ENCODE data around the gene GABRD. TPM values are rescaled to one million over a fixed set of nuclear protein-coding genes. Genes with fewer than 3 reads are reported as not detected.
A peak's percentile ranks its signal among the peaks of the same experiment; 100 is the strongest.

The GABRD gene
- 1 to 10 TPM in 2 of 4 donors, under 1 TPM in 1, not detected in 1; 0.57 to 5.4 (median 1.8) TPM for total RNA-seq

- no peak for TF ChIP-seq POLR2A (IDR thresholded peaks at IDR 0.05)
- no peak for TF ChIP-seq CTCF (IDR thresholded peaks at IDR 0.05)
- Histone ChIP-seq H3K9me3 (no peaks in the 10 kb centered on the region), H3K36me3 (no peaks in the 10 kb centered on the region), H3K27ac (no peak within 1 kb of the TSS), H3K4me3 (peak within 1 kb of the TSS in 3 of 4 donors; percentile 29 to 58 (median 44)), H3K27me3 (peaks cover 7 to 98% (median 16%) of the 10 kb centered on the region in 4 donors), H3K4me1 (peaks cover 0 to 23% (median 8%) of the 10 kb centered on the region in 3 donors)
- WGBS, 2 donors, result no CpG with 5 or more reads among the region's 60 CpGs
- DNase-seq, result no peak
- intact Hi-C loops (cut with DNase I), result no loop called here
These were observed at the start of gene GABRD for GRCh38 chr1:2019172-2019543. Gene GABRD, plus strand, starts transcription at chr1:2019345. Its CDS starts 79 bp downstream, at chr1:2019424.

GRCh38 chr1:1969505-1969900, 49.6 kb upstream of the GABRD start:
- H3K9me3 ChIP-seq, result peaks cover 0 to 12% (median 0%) of the 10 kb centered on the region in 3 donors
- TF ChIP-seq CTCF (IDR thresholded peaks at IDR 0.05), result no peak
- TF ChIP-seq POLR2A (IDR thresholded peaks at IDR 0.05), result no peak
- DNase-seq, result no peak
- 30 to 48% methylated on average over 2 of the region's 10 CpGs for WGBS, 2 donors
- H3K4me1 ChIP-seq, result peaks cover 0 to 12% (median 0%) of the 10 kb centered on the region in 3 donors
- no peaks in the 10 kb centered on the region for H3K36me3 ChIP-seq
- no peak overlapping the region for H3K4me3 ChIP-seq
- intact Hi-C loops (cut with DNase I), result no loop called here
- peak overlapping the region in 3 of 4 donors; percentile 9 to 63 (median 26) for H3K27ac ChIP-seq
- peaks cover 0 to 66% (median 0%) of the 10 kb centered on the region in 4 donors for H3K27me3 ChIP-seq

GRCh38 chr1:1969953-1970716, 49.0 kb upstream of the GABRD start:
- WGBS, 2 donors, result 36 to 59% methylated on average over 9 to 15 of the region's 29 CpGs
- intact Hi-C loops (cut with DNase I), result no loop called here
- DNase-seq, result no peak
- no peak overlapping the region for H3K4me3 ChIP-seq
- peaks cover 0 to 66% (median 0%) of the 10 kb centered on the region in 4 donors for H3K27me3 ChIP-seq
- peaks cover 0 to 12% (median 0%) of the 10 kb centered on the region in 3 donors for H3K4me1 ChIP-seq
- peaks cover 0 to 12% (median 0%) of the 10 kb centered on the region in 3 donors for H3K9me3 ChIP-seq
- H3K36me3 ChIP-seq, result no peaks in the 10 kb centered on the region
- no peak for TF ChIP-seq POLR2A (IDR thresholded peaks at IDR 0.05)
- peak overlapping the region in 1 of 4 donors; percentile 63 for H3K27ac ChIP-seq

- WGBS, 2 donors, result 82 to 87% methylated on average over 13 to 17 of the region's 17 CpGs
- Histone ChIP-seq H3K4me1 (peaks cover 0 to 12% (median 0%) of the 10 kb centered on the region in 3 donors), H3K9me3 (peaks cover 0 to 12% (median 0%) of the 10 kb centered on the region in 3 donors), H3K27me3 (peaks cover 0 to 66% (median 0%) of the 10 kb centered on the region in 4 donors), H3K4me3 (no peak overlapping the region), H3K36me3 (no peaks in the 10 kb centered on the region), H3K27ac (no peak overlapping the region)
- no peak for TF ChIP-seq CTCF (IDR thresholded peaks at IDR 0.05)
- no peak for TF ChIP-seq POLR2A (IDR thresholded peaks at IDR 0.05)
- DNase-seq, result no peak
- intact Hi-C loops (cut with DNase I), result no loop called here
These were observed 48.1 kb upstream of the GABRD start for GRCh38 chr1:1971017-1971416.

- Histone ChIP-seq H3K36me3 (no peaks in the 10 kb centered on the region), H3K4me1 (peaks cover 0 to 12% (median 0%) of the 10 kb centered on the region in 3 donors), H3K27me3 (peaks cover 0 to 66% (median 0%) of the 10 kb centered on the region in 4 donors), H3K9me3 (peaks cover 0 to 12% (median 0%) of the 10 kb centered on the region in 3 donors), H3K4me3 (no peak overlapping the region), H3K27ac (no peak overlapping the region)
- TF ChIP-seq CTCF (IDR thresholded peaks at IDR 0.05) (no peak), POLR2A (IDR thresholded peaks at IDR 0.05) (no peak)
- intact Hi-C loops (cut with DNase I), result no loop called here
- DNase-seq, result no peak
- 88 to 97% methylated on average over 8 to 17 of the region's 21 CpGs for WGBS, 2 donors
These were observed 47.5 kb upstream of the GABRD start for GRCh38 chr1:1971688-1972087.

All from esophagus squamous epithelium (tissue), 5 donors.